HS-27A (cell line): ENCODE data around the gene MOGAT1.

Experiments
- DNase-seq: peaks from one replicate; pipeline ENCODE4 v3.0.0-alpha.2; 2012; ENCODE audit warnings: low read depth, missing footprints

MOGAT1 gene

GRCh38 chr2:222671259-222672067, at the start of gene MOGAT1:
Gene MOGAT1, plus strand, starts transcription at chr2:222671658. Its CDS starts 128 bp downstream, at chr2:222671786.
- DNase-seq = no peak

- no peak for DNase-seq
Measured at GRCh38 chr2:222621893-222622292, 49.6 kb upstream of the MOGAT1 start.

- no peak for DNase-seq
Measured at GRCh38 chr2:222622910-222623309, 48.5 kb upstream of the MOGAT1 start.

- DNase-seq = no peak
Measured at GRCh38 chr2:222623756-222624309, 47.6 kb upstream of the MOGAT1 start.

- DNase-seq = no peak
Measured at GRCh38 chr2:222627764-222628163, 43.7 kb upstream of the MOGAT1 start.

GRCh38 chr2:222635295-222635694, 36.2 kb upstream of the MOGAT1 start:
- DNase-seq = no peak

GRCh38 chr2:222637067-222637466, 34.4 kb upstream of the MOGAT1 start:
- DNase-seq = no peak

GRCh38 chr2:222641336-222641735, 30.1 kb upstream of the MOGAT1 start:
- DNase-seq = no peak

- no peak for DNase-seq
Measured at GRCh38 chr2:222643134-222643533, 28.3 kb upstream of the MOGAT1 start.

- DNase-seq = no peak
Measured at GRCh38 chr2:222646008-222646407, 25.4 kb upstream of the MOGAT1 start.

GRCh38 chr2:222649801-222650200, 21.7 kb upstream of the MOGAT1 start:
- DNase-seq = no peak

- no peak for DNase-seq
Measured at GRCh38 chr2:222651718-222652418, 19.6 kb upstream of the MOGAT1 start.

GRCh38 chr2:222652491-222653255, 18.8 kb upstream of the MOGAT1 start:
- DNase-seq = no peak

- DNase-seq = no peak
Measured at GRCh38 chr2:222653280-222653679, 18.2 kb upstream of the MOGAT1 start.

- peak; percentile 82 for DNase-seq
Measured at GRCh38 chr2:222655787-222656525, 15.5 kb upstream of the MOGAT1 start, which contains the start of gene FARSB. Gene FARSB, minus strand, starts transcription at chr2:222656092. Its CDS starts 19 bp downstream, at chr2:222656073.

- DNase-seq = no peak
Measured at GRCh38 chr2:222656526-222657446, 14.7 kb upstream of the MOGAT1 start.

- DNase-seq = no peak
Measured at GRCh38 chr2:222663479-222663878, 8.0 kb upstream of the MOGAT1 start.

GRCh38 chr2:222668494-222669154, 2.8 kb upstream of the MOGAT1 start:
- DNase-seq = no peak

- no peak for DNase-seq
Measured at GRCh38 chr2:222669353-222669752, 2.1 kb upstream of the MOGAT1 start.
